Measurements from ENCODE around the gene NKIRAS2.

The NKIRAS2 gene

GRCh38 chr17:42031584-42031983 is 11.7 kb downstream of the NKIRAS2 start:
- TF ChIP-seq CTCF (IDR thresholded peaks at IDR 0.05; ENCODE audit: insufficient read depth, low read length, poor library complexity, severe bottlenecking) (no peak), EZH2phosphoT487 (conservative IDR thresholded peaks at IDR 0.05; ENCODE audit: low read length) (no peak)
- Histone ChIP-seq H3K79me2 (ENCODE audit: insufficient read depth, low read length) (no peaks in the 10 kb centered on the region), H3F3A (ENCODE audit: insufficient read depth) (no peaks in the 10 kb centered on the region), H3K27ac (ENCODE audit: low read depth, low read length) (no peak overlapping the region), H3K9me3 (ENCODE audit: insufficient read depth, low read length) (no peaks in the 10 kb centered on the region), H4K20me1 (ENCODE audit: low read depth, low read length) (no peaks in the 10 kb centered on the region), H2AFZ (ENCODE audit: low read depth, low read length, severe bottlenecking) (no peak overlapping the region), H3K36me3 (ENCODE audit: low read length) (no peaks in the 10 kb centered on the region), H3K27me3 (ENCODE audit: low read length) (no peaks in the 10 kb centered on the region), H3K4me3 (ENCODE audit: insufficient read depth, low read length, poor library complexity, severe bottlenecking) (no peak overlapping the region), H3K9me2 (replicated peaks; ENCODE audit: insufficient read depth, low read length) (no peaks in the 10 kb centered on the region), H3K9ac (ENCODE audit: low read length) (no peak overlapping the region), H3K4me2 (ENCODE audit: low read depth, low read length, poor library complexity, severe bottlenecking) (no peak overlapping the region)

- H4K20me1 ChIP-seq (ENCODE audit: low read depth, low read length): no peaks in the 10 kb centered on the region
- no peaks in the 10 kb centered on the region for H3F3A ChIP-seq (ENCODE audit: insufficient read depth)
- no peak overlapping the region for H3K27ac ChIP-seq (ENCODE audit: low read depth, low read length)
- no peak overlapping the region for H3K4me3 ChIP-seq (ENCODE audit: insufficient read depth, low read length, poor library complexity, severe bottlenecking)
- H3K9me3 ChIP-seq (ENCODE audit: insufficient read depth, low read length): no peaks in the 10 kb centered on the region
- no peaks in the 10 kb centered on the region for H3K27me3 ChIP-seq (ENCODE audit: low read length)
- TF ChIP-seq CTCF (IDR thresholded peaks at IDR 0.05; ENCODE audit: insufficient read depth, low read length, poor library complexity, severe bottlenecking) (no peak), EZH2phosphoT487 (conservative IDR thresholded peaks at IDR 0.05; ENCODE audit: low read length) (no peak)
- no peak overlapping the region for H2AFZ ChIP-seq (ENCODE audit: low read depth, low read length, severe bottlenecking)
- H3K9me2 ChIP-seq (replicated peaks; ENCODE audit: insufficient read depth, low read length): no peaks in the 10 kb centered on the region
- H3K36me3 ChIP-seq (ENCODE audit: low read length): no peaks in the 10 kb centered on the region
- H3K4me2 ChIP-seq (ENCODE audit: low read depth, low read length, poor library complexity, severe bottlenecking): no peak overlapping the region
- no peak overlapping the region for H3K9ac ChIP-seq (ENCODE audit: low read length)
- H3K79me2 ChIP-seq (ENCODE audit: insufficient read depth, low read length): no peaks in the 10 kb centered on the region
Observed at GRCh38 chr17:42034059-42034458, 14.2 kb downstream of the NKIRAS2 start.

- Histone ChIP-seq H3K9me3 (ENCODE audit: insufficient read depth, low read length) (no peaks in the 10 kb centered on the region), H3K9me2 (replicated peaks; ENCODE audit: insufficient read depth, low read length) (no peaks in the 10 kb centered on the region), H3K4me2 (ENCODE audit: low read depth, low read length, poor library complexity, severe bottlenecking) (no peak overlapping the region), H3K79me2 (ENCODE audit: insufficient read depth, low read length) (no peaks in the 10 kb centered on the region), H3F3A (ENCODE audit: insufficient read depth) (no peaks in the 10 kb centered on the region), H3K4me3 (ENCODE audit: insufficient read depth, low read length, poor library complexity, severe bottlenecking) (no peak overlapping the region), H3K27ac (ENCODE audit: low read depth, low read length) (no peak overlapping the region), H3K27me3 (ENCODE audit: low read length) (no peaks in the 10 kb centered on the region), H3K9ac (ENCODE audit: low read length) (no peak overlapping the region), H2AFZ (ENCODE audit: low read depth, low read length, severe bottlenecking) (no peak overlapping the region), H3K36me3 (ENCODE audit: low read length) (no peaks in the 10 kb centered on the region), H4K20me1 (ENCODE audit: low read depth, low read length) (no peaks in the 10 kb centered on the region)
- TF ChIP-seq EZH2phosphoT487 (conservative IDR thresholded peaks at IDR 0.05; ENCODE audit: low read length): no peak
- TF ChIP-seq CTCF (IDR thresholded peaks at IDR 0.05; ENCODE audit: insufficient read depth, low read length, poor library complexity, severe bottlenecking): no peak
Observed at GRCh38 chr17:42038221-42038973, 18.5 kb downstream of the NKIRAS2 start.

Data from SU-DHL-6 (cell line).